HG02623 (cell line): ENCODE measurements around the gene B3GLCT.
"Not testable (repeated sequence)": the region's sequence is repeated elsewhere in the genome, so short reads cannot be mapped to it uniquely, and the experiment has no call there.

Experiments
- ATAC-seq: cut with Tn5 transposase; IDR thresholded peaks from one replicate; pipeline ENCODE4 v1.9.1; 2021; ENCODE audit warnings: moderate library complexity; ENCODE audit not compliant: unreplicated experiment

The B3GLCT gene

GRCh38 chr13:31182987-31183386 lies 16.8 kb upstream of the B3GLCT start:
- ATAC-seq: no peak

DNA sequence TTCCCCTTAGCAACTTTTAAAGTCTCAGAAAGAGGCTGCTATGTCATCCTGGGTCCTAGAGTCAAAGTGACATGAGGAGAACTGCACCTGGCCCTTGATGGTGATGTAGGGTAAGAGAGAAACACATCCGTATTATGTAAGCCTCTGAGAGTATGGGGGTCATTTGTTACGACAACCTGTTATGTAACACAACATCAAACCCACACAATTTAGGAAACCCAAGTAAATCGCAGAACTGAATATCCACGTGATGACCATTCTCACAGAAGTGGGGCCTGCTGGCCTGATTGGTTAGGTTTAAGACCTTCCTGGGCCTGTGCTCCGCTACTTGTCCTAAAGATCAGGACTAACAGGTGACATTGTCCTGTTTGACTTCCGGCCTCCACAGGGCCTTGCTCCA lies 15.3 kb upstream of the B3GLCT start:
- ATAC-seq: no peak

GRCh38 chr13:31184981-31185645 lies 14.7 kb upstream of the B3GLCT start:
- no peak for ATAC-seq

- ATAC-seq: no peak
These were observed 8.0 kb upstream of the B3GLCT start for GRCh38 chr13:31191748-31192147.

DNA sequence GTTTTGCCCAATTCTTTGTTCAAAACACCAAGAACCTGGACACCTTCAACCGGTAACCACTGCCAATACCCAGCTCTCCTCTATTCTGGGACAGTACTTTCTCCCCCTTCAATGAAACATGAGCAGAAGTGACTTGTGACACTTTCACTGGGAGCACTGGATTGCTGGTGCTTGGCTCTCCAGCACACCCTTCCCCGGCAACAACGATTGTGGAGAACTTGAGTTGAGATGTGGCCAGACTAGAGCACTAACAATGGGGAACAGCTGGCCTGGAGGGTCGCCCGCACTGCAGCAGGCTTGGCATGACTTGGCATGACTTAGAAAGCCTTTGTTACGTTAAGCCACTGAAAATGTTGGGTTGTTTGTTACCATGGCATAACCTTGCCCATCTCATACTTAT lies 7.5 kb upstream of the B3GLCT start:
- no peak for ATAC-seq

- no peak for ATAC-seq
These were observed 4.2 kb upstream of the B3GLCT start for GRCh38 chr13:31195616-31196015.

GRCh38 chr13:31196992-31197391 lies 2.8 kb upstream of the B3GLCT start:
- ATAC-seq: no peak

- ATAC-seq: no peak
These were observed 1.3 kb upstream of the B3GLCT start for GRCh38 chr13:31198519-31198918.

DNA sequence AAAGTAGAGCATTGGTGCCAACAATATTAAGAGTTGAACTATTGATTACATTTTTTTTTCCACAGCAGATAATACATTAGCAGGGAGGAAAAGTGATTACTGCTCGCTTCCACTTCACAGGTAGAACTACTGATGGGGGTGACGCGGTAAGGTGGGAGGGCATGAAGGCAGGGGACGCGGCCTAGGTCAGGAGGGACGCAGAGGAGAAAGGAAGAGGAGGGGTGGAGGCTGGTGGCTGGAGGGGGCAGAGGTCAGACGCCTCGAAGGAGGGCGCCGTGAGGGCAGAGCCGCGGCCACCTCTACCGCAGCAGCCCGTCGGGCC lies 287 bp upstream of the B3GLCT start:
- peak; percentile 3 for ATAC-seq

GRCh38 chr13:31200637-31200971 lies 829 bp downstream of the B3GLCT start:
- peak; percentile 18 for ATAC-seq

- ATAC-seq: no peak
These were observed 1.7 kb downstream of the B3GLCT start for GRCh38 chr13:31201341-31202031.

GRCh38 chr13:31204592-31204991 lies 4.8 kb downstream of the B3GLCT start:
- no peak for ATAC-seq

GRCh38 chr13:31207661-31208552 lies 8.1 kb downstream of the B3GLCT start:
- no peak for ATAC-seq

DNA sequence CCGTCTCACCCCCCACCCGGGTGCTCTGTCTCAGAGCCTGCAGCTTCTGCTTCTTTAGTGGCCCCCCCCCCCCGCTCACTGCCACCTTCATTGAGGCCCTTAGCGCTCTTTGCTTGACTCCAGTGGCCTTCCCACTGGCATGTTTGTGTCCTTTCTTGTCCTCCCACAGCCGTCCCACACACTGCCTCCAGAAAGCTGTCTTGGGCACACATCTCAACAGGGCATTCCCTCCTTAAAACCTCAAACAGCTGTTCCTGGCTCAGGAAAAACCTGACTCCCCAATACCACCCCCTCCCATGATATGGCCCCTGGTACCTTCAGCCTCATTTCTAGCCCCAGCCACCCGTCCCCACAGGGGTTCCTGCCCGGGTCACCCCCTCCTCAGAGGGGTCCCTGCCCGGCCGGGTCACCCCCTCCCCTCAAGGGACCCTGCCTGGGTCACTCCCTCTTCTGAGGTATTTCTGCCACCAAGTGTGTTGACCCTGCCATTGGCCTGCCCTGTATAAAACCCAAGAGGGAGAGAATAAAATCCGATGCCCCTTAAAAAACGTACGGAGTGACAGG lies 8.9 kb downstream of the B3GLCT start:
- ATAC-seq: no peak

DNA sequence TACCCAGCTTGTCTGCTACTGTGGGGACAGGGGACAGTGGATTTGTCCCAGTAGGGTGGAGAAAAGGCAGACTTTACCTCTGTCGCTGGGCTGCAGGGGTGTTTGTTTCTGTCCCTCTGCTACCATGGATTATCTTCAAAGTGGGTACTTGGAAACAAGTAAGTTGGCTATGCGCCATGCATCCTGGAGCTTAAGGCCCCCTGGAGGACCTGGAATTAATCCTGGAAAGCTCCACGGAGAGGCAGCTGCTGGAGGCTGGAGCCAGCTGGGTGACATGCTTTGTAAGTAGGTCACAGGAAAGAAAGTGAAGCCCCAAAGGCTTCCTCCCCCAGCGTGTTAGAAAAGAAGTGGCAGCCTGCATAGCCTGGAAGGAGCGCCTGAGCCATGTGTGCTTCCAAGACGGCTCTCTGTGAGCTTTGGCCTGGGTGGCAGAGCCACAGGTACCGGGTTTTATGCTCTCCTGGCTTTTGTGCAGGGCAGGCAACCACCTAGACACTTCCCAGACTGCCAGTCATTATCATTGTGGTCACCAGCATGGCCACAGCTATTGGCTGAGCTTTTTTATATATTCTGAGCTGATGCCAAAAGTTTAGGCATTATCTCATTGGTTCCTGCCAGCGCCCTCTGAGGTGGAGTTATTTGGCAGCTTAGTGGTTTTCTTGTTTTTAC lies 9.5 kb downstream of the B3GLCT start:
- no peak for ATAC-seq

DNA sequence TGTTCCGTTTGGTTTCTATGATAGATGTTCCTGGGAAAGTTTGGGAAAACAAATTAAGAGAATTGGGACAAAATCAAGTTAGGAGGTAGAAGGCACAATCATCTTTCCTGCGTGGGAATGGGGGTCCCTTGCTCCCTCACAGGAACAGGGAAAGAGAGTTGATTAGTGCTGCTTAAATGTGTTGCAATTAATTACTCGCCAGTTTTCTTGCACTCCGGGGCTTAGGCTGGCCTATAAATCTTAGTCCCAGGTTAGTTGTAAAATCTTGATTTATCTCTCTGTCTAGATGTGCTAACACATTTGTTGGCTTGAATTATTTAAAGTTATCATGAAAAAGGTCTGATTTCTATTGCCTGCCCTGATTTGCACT lies 10.1 kb downstream of the B3GLCT start:
- ATAC-seq: no peak

DNA sequence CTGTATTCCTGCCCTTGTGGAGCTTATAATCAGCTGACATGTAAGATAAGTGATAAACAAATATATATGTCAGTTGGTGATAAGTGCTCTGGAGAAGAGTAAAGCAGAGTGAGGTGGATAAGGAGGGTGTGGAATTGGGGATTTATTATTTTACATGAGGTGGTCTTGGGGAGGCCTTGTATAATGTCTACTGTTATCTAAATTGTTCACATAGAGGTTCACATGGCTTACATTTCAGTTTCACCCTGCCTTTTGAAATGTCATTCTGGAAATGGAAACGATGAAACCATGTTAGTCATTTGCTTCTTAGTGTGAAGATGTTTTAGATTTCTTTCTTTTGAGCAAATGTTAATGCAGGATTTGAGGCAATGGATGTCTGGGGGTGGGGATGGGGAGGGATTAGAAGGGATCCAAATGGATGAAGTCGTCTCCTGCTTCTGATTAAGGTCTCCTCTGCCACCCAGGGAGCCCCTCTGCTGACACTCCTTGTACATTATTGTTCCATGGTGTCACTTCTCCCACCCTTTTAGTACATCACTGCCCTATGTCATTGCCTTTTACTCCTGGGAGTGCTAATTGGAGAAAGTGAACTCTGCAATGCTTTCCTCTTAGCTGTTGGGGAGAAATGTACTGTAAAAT lies 14.0 kb downstream of the B3GLCT start:
- ATAC-seq: no peak

GRCh38 chr13:31214435-31214834 lies 14.7 kb downstream of the B3GLCT start:
- ATAC-seq: no peak

GRCh38 chr13:31216916-31217315 lies 17.1 kb downstream of the B3GLCT start:
- ATAC-seq: not testable (repeated sequence)

GRCh38 chr13:31219909-31220598 lies 20.3 kb downstream of the B3GLCT start:
- no peak for ATAC-seq
